ENCODE data around the gene PARP6.
A peak's percentile ranks its signal among the peaks of the same experiment; 100 is the strongest.

Gene PARP6

GRCh38 chr15:72230197-72231065 lies 41.9 kb downstream of the PARP6 start:
- DNase-seq, result peak; percentile 41 to 77 (median 53)

DNA sequence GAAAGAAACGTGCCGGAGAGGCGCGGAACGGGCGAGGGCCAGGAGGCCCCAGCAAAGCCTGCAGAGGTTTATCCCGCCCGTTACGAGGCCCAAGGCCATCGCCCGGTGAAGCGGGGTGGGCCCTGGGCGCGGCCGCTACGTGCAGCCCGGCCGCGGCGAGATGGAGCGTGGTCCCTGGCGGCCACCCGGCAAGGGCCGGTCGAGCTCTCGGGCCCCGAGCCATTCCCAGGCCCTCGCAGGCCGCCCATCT lies 42.5 kb downstream of the PARP6 start:
- no peak for DNase-seq

DNA sequence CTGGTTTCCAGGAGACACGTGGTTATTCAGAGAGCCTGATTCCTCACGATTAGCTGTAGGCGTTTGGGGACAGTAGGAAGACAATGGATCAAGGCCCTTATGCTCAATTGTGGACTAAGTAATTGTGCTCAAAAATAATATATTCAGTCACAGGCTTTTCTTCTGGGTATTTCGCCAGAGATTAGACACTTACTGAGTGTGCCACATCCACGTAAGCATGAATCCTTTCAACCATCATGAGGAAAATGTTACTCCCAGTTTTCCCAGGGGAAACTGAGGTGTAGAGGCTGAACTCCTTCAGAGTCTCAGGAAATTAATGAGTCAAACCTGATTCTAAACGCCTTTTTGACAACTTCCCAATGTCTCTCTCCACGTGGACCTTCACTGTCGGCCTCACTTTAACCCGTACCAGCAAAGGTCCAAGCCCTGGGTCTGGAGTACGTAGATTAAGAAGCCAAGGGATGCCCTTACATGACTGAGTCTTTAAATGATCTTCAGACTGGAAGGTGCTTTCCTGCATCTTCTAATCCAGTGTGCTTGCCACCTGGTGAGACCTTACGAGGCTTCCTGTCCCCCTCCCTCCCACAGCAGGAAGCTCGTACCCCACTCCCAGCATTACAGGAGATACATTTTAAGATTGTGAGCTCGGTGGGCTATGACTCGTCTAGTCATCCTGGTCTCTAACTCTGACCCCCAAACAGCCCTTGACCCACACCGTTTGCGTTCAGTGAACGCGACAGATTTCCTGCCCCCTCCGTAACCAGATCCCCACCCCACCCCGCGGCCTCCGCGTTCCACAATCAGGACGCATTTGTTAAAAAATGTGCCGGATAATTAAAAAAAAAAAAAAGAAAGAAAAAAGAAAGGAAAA lies 43.0 kb downstream of the PARP6 start:
- DNase-seq, result peak in 3 of 5 experiments; percentile 30 to 67 (median 49)

- peak in 1 of 5 experiments; percentile 51 for DNase-seq
Measured at GRCh38 chr15:72227720-72228119, 44.6 kb downstream of the PARP6 start.

DNA sequence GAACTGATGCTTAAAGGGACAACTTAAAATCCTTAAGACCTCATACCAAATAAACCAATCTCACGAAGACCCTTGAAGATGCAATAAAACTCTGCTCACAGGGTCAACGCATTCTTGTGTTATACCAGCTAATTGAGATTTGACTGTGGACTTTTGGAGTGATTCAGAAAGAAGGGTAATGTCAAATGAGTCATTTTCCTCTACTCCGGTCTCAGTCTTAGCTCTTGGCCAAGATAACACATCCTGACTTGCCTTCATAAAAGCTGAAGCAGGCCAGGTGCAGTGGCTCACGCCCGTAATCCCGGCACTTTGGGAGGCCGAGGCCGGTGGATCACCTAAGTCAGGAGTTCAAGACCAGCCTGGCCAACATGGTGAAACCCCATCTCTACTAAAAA lies 45.2 kb downstream of the PARP6 start:
- DNase-seq, result peak in 2 of 5 experiments; percentile 33 to 82

DNA sequence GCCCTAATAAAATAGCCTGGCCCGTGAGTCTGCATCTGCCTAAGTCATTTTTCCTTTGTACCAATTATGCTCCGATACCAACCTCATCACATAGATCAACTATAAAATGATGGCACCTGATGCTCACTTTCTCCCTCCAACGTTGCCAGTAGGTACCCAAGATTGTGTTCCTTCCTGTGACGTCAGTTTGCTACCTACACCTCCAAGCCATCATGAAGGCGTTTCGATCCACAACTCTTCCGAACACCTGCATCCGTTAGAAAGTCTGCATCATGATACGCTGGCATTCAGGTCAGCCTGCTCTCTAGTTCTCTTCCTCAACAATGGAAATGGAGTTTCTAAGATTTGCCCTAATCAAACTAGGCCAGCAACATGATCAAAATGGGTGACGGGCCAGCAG lies 49.1 kb downstream of the PARP6 start:
- DNase-seq, result no peak

DNA sequence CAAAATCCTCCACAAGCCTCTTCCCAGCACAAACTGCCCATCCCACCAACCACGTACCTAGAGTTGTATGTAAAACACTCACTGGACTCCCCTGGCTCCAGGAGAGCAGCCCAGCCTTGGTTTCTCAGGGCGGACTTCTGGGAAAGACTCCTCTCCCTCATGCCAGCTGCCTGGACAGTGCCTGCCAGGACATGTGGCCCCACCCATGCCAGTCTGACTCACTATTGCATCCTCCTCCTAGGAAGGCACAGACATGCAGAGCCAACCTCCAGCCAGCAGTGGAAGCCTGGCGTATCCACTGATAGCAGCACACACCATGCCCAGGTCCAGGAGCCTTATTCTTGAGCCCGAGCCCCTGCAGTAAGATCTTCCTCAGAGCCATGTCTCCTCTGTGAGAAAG lies 50.0 kb downstream of the PARP6 start:
- no peak for DNase-seq

DNA sequence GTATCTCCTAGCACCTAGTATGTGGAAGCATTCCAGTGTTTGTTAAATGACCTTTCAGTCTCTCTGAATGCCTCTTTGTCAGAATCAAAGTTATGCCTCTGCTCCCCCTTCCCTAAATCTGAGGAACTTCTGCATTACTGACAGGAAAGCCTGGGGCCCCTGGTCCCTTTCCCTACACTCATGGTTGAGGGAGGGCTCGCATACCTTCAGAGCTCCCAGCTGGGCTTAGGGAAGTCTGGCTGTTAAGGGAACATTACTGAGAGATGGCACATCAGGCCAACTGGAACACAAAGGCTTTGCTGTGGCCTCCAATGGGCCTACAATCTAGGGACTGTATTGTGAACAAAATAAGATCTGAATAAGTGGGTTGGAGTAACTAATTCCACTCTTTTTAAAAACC lies 51.7 kb downstream of the PARP6 start:
- DNase-seq, result no peak

DNA sequence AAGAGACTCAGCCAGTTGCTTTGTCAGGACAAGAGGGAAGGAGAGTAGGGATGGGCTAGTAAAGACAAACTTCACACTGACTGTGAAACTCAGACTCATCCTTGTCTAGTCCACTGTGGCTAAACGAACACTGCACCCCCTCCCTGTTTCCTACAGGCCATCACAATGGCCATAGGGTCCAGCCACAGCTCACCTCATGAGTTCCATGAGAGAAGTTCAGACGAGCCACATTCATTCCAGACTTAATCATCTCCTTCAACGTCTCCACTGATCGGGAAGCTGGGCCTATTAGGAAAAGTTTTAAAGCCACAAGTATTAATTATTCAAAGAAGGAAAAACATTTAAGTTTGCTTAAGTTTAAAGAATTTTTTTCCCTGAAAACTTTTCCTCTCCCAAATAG lies 55.1 kb downstream of the PARP6 start:
- DNase-seq, result no peak

DNA sequence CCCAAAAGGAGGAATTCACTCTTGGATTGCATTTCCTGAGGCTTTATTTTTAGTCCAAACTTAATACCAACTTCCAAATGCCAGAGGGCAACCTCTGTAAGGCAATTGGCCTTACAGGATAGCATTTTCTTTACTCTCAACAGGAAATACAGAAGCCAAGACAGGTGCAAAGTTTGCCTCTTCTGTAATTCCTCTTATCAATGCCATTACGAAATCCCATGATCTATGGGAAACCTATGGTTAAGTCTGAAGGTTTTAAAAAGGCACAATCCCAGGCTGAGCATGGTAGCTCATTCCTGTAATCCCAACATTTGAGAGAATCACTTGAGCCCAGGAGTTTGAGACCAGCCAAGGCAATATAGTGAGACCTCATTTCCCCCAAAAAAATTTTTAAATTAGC lies 56.3 kb downstream of the PARP6 start:
- DNase-seq, result no peak

DNA sequence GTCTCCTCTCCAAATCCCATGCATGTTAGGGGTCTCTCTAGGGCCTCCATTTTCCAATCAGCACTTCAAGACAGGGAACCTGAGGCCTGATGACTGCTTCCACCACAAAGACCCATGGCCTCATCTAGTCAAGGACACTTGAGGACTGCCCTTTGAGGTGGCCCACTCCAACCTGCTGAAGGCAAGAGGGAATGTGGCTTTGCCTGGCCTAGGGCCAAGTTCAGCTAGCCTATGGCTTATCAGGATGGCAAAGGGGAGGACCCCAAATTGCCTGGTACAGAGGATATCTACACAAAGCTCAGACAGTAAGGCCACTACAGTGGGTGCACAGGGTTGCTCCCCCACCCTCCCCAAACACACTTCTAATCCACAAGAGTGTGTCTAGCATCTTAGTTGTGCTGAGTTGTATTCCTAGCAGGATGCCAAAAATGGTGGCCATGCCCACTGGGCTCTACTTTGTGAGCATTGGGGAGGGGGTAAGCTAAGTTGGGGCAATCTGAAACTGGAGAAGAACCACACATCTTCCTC lies 64.7 kb downstream of the PARP6 start:
- no peak for DNase-seq

- DNase-seq, result no peak
Measured at GRCh38 chr15:72206677-72207000, 65.7 kb downstream of the PARP6 start.

DNA sequence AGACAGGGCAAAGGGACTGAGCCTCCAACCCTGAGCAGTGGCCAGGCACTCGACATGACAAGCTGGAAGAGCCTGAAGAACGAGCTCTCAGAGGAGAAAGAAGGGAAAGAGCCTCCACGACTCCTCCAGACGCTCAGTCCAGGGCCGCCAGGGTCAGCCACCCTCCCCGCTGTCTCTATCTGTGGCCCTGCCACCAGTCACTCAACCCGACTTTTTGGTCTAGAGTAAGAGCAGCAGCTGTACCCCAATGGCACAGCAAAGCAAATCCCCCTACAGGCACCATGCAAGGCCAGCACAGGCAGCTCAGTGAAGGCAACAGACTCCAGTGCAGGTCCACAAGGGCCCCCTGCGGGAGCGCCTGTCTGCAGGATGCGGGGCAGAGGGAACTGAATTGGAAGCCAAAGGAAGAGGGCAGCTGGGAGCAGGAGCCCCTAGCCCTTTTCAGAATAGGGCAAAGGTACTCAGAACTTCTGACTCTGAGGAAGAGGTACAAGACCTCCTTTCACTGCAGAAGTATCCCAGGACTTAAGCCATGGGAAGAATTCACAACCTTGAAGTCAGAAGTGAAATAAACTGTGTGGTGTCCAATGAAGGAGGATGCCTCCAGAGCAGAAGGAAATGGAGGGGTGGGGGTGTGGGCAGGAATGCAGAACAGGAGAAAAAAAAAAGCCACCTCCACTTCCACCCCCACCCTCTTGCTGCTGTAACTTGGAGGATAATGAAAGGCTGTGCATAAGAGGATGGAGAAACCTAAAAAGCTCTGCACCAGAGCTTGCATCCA lies 66.3 kb downstream of the PARP6 start:
- no peak for DNase-seq

DNA sequence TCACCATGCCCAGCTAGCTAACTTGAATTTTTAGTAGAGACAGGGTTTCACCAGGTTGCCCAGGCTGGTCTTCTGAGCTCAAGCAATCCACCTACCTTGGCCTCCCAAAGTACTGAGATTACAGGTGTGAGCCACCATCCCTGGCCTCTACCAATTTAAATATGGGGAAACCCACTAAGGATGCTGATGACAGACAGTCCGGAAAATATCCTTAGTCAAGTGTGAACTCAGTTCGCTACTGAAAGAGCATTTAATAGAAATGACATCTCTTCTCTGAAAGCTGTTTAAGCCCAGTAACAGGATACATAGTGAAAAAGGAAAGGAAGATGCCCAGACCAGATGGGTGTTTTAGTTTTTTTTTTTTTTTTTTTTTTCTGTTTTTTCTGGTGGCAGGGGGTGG lies 67.1 kb downstream of the PARP6 start:
- no peak for DNase-seq

DNA sequence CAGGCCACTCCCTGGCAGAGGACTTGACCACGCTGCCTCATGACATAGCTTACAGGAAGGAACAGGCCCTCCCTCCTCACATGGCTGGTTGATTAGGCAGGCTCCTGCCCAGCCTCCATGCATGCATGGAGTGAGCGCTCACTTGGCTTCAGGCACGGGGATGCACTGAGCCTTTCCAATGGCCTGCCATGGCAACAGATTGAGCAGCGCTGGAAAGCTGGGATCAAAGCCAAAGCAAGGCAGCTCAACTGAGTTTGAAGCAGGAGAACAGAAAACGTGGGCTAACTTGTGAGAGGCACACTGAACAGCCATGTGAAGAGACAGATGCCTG lies 68.9 kb downstream of the PARP6 start:
- no peak for DNase-seq

- no peak for DNase-seq
Measured at GRCh38 chr15:72202801-72203506, 69.4 kb downstream of the PARP6 start.

DNA sequence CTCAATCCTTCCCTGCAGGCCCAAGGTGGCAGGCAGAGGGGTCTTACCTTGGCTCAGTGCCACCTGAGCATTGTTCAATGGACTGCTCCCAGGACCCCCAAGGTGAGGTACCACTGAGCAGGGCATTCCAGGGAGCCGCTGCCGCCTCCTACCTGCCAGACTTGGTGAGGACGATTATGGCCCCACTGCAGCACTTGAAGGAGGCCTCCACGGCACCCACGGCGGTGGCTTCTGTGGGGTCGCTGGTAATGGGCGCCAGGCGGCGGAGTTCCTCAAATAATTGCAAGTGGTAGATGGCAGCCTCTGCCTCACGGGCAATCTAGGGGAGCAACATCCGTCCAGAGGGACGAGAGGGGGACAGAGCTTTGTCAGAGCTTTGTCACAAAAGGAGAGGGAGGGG lies 70.1 kb downstream of the PARP6 start:
- DNase-seq, result no peak

DNA sequence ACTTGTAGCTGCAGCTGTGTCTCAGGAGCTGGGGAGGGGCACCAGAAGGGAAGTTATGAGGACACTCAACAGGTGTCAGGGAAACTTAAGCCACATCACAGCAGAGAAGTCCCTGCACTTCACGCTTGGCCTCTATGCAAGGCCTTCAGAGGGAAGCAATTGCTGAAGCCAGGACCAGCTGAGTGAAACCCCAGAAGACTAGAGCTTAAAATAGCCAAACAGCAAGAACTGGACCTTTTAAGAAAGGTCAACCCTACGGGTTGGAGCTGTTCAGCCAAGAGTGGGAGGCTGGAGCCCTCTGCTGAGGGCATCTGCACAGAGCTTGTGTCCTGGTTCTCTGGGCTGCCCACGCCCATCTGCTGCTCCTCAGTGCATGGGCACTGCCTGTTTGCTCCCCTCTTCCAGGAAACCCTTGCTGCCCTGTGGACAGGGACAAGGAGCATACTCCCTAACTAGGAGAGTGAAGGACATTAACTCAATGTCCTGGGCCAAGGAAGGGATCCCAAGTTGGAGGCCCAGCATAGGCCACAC lies 70.9 kb downstream of the PARP6 start:
- DNase-seq, result no peak

DNA sequence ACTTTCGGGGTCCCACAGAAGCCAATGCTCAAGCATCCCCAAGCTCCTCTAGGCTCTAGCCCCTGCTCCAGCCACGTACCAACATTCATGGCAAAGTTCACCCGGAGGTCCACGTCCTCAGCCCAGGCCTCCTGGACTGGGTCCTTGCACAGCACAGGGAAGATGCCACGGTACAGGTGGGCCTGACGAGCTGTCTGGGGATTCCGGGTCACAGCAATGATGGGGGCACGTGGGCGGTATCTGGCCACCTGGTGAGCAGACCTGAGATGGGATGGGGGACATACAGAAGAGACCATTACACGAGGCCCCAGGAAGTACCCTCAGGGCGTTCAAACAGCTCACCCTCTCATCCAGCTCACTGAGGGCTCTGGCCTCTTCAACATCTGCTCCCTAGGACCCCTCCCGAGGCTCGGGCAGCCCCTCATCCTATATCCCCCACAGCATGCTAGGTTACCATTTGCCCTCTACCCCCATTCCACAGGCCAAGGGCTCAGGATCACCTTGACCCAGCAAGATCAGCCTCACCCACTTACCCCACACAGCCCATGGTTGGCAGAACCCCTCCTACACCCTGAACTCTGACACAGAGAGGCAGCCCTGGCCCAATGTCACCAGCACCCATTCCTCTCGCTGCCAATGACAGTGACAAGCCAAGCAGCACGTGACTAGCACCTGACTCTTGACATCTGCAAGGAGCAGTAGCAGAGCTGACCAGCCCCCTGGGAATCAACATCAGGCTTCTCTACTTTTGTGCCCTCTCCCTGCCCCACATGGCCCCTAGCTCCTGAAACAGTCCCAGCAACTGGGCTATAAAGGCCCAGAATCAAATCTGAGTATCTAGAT lies 71.7 kb downstream of the PARP6 start:
- DNase-seq, result no peak

DNA sequence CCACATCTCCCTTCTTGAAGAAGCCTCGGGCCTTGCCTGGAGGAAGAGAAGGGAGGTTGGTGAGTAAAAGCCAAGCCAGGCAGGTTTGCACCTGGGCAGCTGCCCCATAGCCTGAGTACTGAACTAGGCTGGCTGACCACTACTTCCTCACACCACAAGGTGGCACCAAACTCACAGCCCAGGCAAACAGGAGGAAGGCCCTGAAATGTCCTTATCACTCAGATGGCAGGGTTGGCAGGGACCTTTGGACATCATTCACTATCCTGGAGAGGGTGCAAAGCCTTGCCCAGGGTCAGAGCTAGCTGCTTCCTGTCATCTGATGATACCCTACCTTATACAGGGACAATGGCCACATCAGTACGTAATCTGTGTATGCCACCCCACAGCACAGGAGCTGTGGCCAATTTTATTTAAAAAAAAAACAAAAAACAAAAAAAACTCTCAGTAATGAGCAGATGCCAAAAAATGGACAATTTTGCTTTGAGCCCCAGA lies 72.6 kb downstream of the PARP6 start:
- DNase-seq, result peak in 4 of 5 experiments; percentile 44 to 73 (median 58)

DNA sequence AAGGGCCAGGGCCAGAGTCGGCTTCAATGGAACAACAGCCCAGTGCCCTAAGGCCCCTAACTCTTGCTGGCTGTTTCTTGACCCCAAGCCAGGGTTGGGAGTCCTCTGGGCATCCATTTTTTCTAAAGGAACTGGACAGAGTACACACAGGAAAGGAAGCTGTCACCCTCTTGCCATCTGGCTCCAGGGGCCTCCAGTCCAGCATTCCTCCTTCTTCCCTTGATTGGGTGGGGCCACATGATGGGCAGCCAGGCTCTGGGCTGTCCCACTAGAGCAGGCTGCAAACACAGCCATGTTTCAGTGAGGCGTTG lies 73.2 kb downstream of the PARP6 start:
- DNase-seq, result no peak
